GM23338 (cell line): ENCODE measurements around the gene IKBKE. TPM values are rescaled to one million over a fixed set of nuclear protein-coding genes. Genes with fewer than 3 reads are reported as not detected.
A peak's percentile ranks its signal among the peaks of the same experiment; 100 is the strongest.

Experiments used
- ATAC-seq: fragments of 200-7000 bp; cut with Tn5 transposase; 3 replicates; pipeline ENCODE4 v1.9.1; 2020
- DNase-seq: peaks from one replicate; pipeline ENCODE4 v3.0.0-alpha.2; 2015; ENCODE audit warnings: low spot score
- H2AFZ ChIP-seq: fragments of 200-600 bp; sonication (generic); 2 replicates; pipeline ENCODE4 v1.8.0; 2016; ENCODE audit warnings: antibody characterized with exemption, mild to moderate bottlenecking, moderate library complexity
- H3F3A ChIP-seq: fragments of 200-600 bp; sonication (generic); replicated peaks from 2 replicates; pipeline ENCODE4 v1.8.0; 2017; ENCODE audit warnings: antibody characterized with exemption, mixed run types, low read depth
- H3K27ac ChIP-seq: fragments of 200-600 bp; sonication (generic); 2 replicates; pipeline ENCODE4 v1.6.1; 2016; ENCODE audit warnings: low read depth
- H3K27me3 ChIP-seq: fragments of 200-600 bp; sonication (generic); 2 replicates; pipeline ENCODE4 v1.8.0; 2016; ENCODE audit warnings: mild to moderate bottlenecking, mixed run types, moderate library complexity; ENCODE audit not compliant: insufficient read depth
- H3K36me3 ChIP-seq: fragments of 200-600 bp; sonication (generic); 2 replicates; pipeline ENCODE4 v1.8.0; 2016; ENCODE audit warnings: mild to moderate bottlenecking; ENCODE audit not compliant: insufficient read depth
- H3K4me1 ChIP-seq: fragments of 200-600 bp; sonication (generic); 2 replicates; pipeline ENCODE4 v1.8.0; 2016; ENCODE audit warnings: mild to moderate bottlenecking, moderate library complexity; ENCODE audit not compliant: insufficient read depth
- H3K4me2 ChIP-seq: fragments of 200-600 bp; sonication (generic); 2 replicates; pipeline ENCODE4 v1.7.1; 2017; ENCODE audit warnings: mixed run types
- H3K4me3 ChIP-seq: fragments of 200-600 bp; sonication (generic); 2 replicates; pipeline ENCODE4 v1.6.1; 2016; ENCODE audit warnings: mixed run types
- H3K79me2 ChIP-seq: fragments of 200-600 bp; sonication (generic); replicated peaks from 2 replicates; pipeline ENCODE4 v1.8.0; 2017; ENCODE audit warnings: mild to moderate bottlenecking; ENCODE audit not compliant: insufficient read depth
- H3K9me2 ChIP-seq: fragments of 200-600 bp; sonication (generic); 2 replicates; pipeline ENCODE4 v1.8.0; 2017; ENCODE audit not compliant: insufficient read depth
- H4K20me1 ChIP-seq: fragments of 200-600 bp; sonication (generic); replicated peaks from 2 replicates; pipeline ENCODE4 v1.8.0; 2017; ENCODE audit warnings: mild to moderate bottlenecking; ENCODE audit not compliant: insufficient read depth
- H3K27ac Mint-ChIP-seq: 2 replicates; pipeline ENCODE4 v1.8.0; 2020; ENCODE audit warnings: inconsistent platforms, mild to moderate bottlenecking, moderate library complexity, mixed read lengths
- H3K27me3 Mint-ChIP-seq: 3 replicates; pipeline ENCODE4 v1.8.0; 2022; ENCODE audit warnings: low read depth, mild to moderate bottlenecking, moderate library complexity, mixed read lengths, inconsistent platforms; ENCODE audit not compliant: insufficient read depth, poor library complexity
- H3K36me3 Mint-ChIP-seq: 3 replicates; pipeline ENCODE4 v1.8.0; 2021; ENCODE audit warnings: low read depth, mild to moderate bottlenecking, inconsistent platforms, moderate library complexity, mixed read lengths
- H3K4me1 Mint-ChIP-seq: 3 replicates; pipeline ENCODE4 v1.8.0; 2020; ENCODE audit warnings: mild to moderate bottlenecking, inconsistent platforms, mixed read lengths
- H3K4me3 Mint-ChIP-seq: 3 replicates; pipeline ENCODE4 v1.8.0; 2021; ENCODE audit warnings: moderate library complexity, mild to moderate bottlenecking, inconsistent platforms, mixed read lengths
- H3K9me3 Mint-ChIP-seq: 3 replicates; pipeline ENCODE4 v1.8.0; 2020; ENCODE audit warnings: moderate library complexity, mild to moderate bottlenecking, inconsistent platforms, mixed read lengths
- CTCF ChIP-seq, 2 experiments: fragments of 200-600 bp in 1 of 2; sonication (generic) in 1 of 2; conservative IDR thresholded peaks; 2 replicates each; pipeline versions ENCODE4 v1.5.1 to v1.6.1; 2016 to 2017; ENCODE audit warnings: antibody characterized with exemption in 2 of 2, low read depth in 2 of 2, mild to moderate bottlenecking in 2 of 2, moderate library complexity in 1 of 2
- EZH2 ChIP-seq: fragments of 200-600 bp; sonication (generic); IDR thresholded peaks from one replicate; pipeline ENCODE4 v1.8.0; 2017; ENCODE audit warnings: antibody characterized with exemption, mild to moderate bottlenecking, low read depth; ENCODE audit not compliant: unreplicated experiment
- polyA plus RNA-seq: library from polyadenylated mRNA; unstranded; fragments of >200 nt; fragmentation: Nextera tagmentation; extraction: Ambion mirVana; gene quantifications from 2 replicates; pipeline ENCODE4 v1.2.1, GENCODE V29; 2016
- total RNA-seq: library from RNA; depleted of rRNA; stranded (reverse); fragments of >200 nt; shearing (Covaris generic); gene quantifications from 2 replicates; pipeline ENCODE4 v1.2.3, GENCODE V29; 2014
- TF ChIP-seq, protein P1 (sequence below): fragments of 250-450 bp; sonication (Bioruptor Pico); IDR thresholded peaks from 2 replicates; pipeline ENCODE4 v1.5.0; 2020; ENCODE audit warnings: mild to moderate bottlenecking, moderate library complexity

IKBKE gene
- total and polyA plus RNA-seq, 2 experiments from 2014 or later, result 4.8 to 11.1 TPM

- Histone ChIP-seq H3K27ac (no peak overlapping the region), H3K4me2 (no peak overlapping the region), H3K36me3 (no peaks in the 10 kb centered on the region; the same call in 1 of the 2 replicates), H3K27me3 (no peaks in the 10 kb centered on the region), H3K79me2 (no peaks in the 10 kb centered on the region), H3K4me1 (no peaks in the 10 kb centered on the region), H3F3A (no peaks in the 10 kb centered on the region), H3K4me3 (no peak overlapping the region), H2AFZ (no peak overlapping the region), H4K20me1 (no peaks in the 10 kb centered on the region), H3K9me2 (no peaks in the 10 kb centered on the region)
- H3K4me1 Mint-ChIP-seq, result peaks cover 4% of the 10 kb centered on the region
- ATAC-seq (peak; percentile 93), DNase-seq (peak; percentile 92)
- H3K9me3 Mint-ChIP-seq, result no peaks in the 10 kb centered on the region
- peaks cover 33% of the 10 kb centered on the region for H3K36me3 Mint-ChIP-seq
- TF ChIP-seq, protein P1, sequence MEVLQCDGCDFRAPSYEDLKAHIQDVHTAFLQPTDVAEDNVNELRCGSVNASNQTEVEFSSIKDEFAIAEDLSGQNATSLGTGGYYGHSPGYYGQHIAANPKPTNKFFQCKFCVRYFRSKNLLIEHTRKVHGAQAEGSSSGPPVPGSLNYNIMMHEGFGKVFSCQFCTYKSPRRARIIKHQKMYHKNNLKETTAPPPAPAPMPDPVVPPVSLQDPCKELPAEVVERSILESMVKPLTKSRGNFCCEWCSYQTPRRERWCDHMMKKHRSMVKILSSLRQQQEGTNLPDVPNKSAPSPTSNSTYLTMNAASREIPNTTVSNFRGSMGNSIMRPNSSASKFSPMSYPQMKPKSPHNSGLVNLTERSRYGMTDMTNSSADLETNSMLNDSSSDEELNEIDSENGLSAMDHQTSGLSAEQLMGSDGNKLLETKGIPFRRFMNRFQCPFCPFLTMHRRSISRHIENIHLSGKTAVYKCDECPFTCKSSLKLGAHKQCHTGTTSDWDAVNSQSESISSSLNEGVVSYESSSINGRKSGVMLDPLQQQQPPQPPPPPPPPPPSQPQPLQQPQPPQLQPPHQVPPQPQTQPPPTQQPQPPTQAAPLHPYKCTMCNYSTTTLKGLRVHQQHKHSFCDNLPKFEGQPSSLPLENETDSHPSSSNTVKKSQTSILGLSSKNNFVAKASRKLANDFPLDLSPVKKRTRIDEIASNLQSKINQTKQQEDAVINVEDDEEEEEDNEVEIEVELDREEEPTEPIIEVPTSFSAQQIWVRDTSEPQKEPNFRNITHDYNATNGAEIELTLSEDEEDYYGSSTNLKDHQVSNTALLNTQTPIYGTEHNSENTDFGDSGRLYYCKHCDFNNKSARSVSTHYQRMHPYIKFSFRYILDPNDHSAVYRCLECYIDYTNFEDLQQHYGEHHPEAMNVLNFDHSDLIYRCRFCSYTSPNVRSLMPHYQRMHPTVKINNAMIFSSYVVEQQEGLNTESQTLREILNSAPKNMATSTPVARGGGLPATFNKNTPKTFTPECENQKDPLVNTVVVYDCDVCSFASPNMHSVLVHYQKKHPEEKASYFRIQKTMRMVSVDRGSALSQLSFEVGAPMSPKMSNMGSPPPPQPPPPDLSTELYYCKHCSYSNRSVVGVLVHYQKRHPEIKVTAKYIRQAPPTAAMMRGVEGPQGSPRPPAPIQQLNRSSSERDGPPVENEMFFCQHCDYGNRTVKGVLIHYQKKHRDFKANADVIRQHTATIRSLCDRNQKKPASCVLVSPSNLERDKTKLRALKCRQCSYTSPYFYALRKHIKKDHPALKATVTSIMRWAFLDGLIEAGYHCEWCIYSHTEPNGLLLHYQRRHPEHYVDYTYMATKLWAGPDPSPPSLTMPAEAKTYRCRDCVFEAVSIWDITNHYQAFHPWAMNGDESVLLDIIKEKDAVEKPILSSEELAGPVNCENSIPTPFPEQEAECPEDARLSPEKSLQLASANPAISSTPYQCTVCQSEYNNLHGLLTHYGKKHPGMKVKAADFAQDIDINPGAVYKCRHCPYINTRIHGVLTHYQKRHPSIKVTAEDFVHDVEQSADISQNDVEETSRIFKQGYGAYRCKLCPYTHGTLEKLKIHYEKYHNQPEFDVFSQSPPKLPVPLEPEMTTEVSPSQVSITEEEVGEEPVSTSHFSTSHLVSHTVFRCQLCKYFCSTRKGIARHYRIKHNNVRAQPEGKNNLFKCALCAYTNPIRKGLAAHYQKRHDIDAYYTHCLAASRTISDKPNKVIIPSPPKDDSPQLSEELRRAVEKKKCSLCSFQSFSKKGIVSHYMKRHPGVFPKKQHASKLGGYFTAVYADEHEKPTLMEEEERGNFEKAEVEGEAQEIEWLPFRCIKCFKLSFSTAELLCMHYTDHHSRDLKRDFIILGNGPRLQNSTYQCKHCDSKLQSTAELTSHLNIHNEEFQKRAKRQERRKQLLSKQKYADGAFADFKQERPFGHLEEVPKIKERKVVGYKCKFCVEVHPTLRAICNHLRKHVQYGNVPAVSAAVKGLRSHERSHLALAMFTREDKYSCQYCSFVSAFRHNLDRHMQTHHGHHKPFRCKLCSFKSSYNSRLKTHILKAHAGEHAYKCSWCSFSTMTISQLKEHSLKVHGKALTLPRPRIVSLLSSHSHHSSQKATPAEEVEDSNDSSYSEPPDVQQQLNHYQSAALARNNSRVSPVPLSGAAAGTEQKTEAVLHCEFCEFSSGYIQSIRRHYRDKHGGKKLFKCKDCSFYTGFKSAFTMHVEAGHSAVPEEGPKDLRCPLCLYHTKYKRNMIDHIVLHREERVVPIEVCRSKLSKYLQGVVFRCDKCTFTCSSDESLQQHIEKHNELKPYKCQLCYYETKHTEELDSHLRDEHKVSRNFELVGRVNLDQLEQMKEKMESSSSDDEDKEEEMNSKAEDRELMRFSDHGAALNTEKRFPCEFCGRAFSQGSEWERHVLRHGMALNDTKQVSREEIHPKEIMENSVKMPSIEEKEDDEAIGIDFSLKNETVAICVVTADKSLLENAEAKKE (CRISPR knock-in tag), result no peak
- TF ChIP-seq EZH2, result no peak
- TF ChIP-seq CTCF (conservative IDR thresholded peaks at IDR 0.05; ENCODE audit: low read depth in 2 of 2), result peak; percentile 84 to 91
- H3K4me3 Mint-ChIP-seq, result no peak overlapping the region; the same call in 2 of the 3 replicates
- H3K27ac Mint-ChIP-seq, result no peak overlapping the region
- peaks cover 12% of the 10 kb centered on the region for H3K27me3 Mint-ChIP-seq
These were observed 9.2 kb downstream of the IKBKE start for GRCh38 chr1:206479183-206480125.
